Cardiac muscle cell (in vitro differentiated cells and primary cell): ENCODE results near the gene TNFAIP3. TPM values are rescaled to one million over a fixed set of nuclear protein-coding genes. Genes with fewer than 3 reads are reported as not detected.

ENCODE experiments used
- DNase-seq, 2 donors: peaks; one replicate each; pipeline versions ENCODE4 v3.0.0 to v3.0.0-alpha.2; 2010 to 2017; ENCODE audit warnings: low read depth in 1 of 2, low spot score in 1 of 2
- H3K27ac ChIP-seq: fragments of 200-600 bp; sonication (generic); 2 replicates; pipeline ENCODE4 v1.5.1; 2016
- H3K27me3 ChIP-seq: fragments of 200-600 bp; sonication (generic); 2 replicates; pipeline ENCODE4 v1.6.0; 2016; ENCODE audit warnings: control low read depth
- H3K36me3 ChIP-seq: fragments of 200-600 bp; sonication (generic); 2 replicates; pipeline ENCODE4 v1.5.1; 2016; ENCODE audit warnings: control low read depth
- H3K4me1 ChIP-seq: fragments of 200-600 bp; sonication (generic); 2 replicates; pipeline ENCODE4 v1.8.1; 2017; ENCODE audit warnings: low read depth, mild to moderate bottlenecking, mixed run types
- H3K4me3 ChIP-seq: fragments of 200-600 bp; sonication (generic); 2 replicates; pipeline ENCODE4 v1.5.1; 2016; ENCODE audit warnings: mild to moderate bottlenecking
- H3K9me3 ChIP-seq: fragments of 200-600 bp; sonication (generic); 2 replicates; pipeline ENCODE4 v1.5.1; 2017; ENCODE audit warnings: low read depth, mild to moderate bottlenecking, control low read depth
- polyA plus RNA-seq: library from polyadenylated mRNA; unstranded; fragments of >200 nt; fragmentation: Nextera tagmentation; extraction: Ambion mirVana; gene quantifications from 2 replicates; pipeline ENCODE4 v1.2.1, GENCODE V29; 2016
- total RNA-seq: library from RNA; depleted of rRNA; stranded (reverse); fragments of >200 nt; gene quantifications from 2 replicates; pipeline ENCODE4 v1.2.3, GENCODE V29; 2016
- TF ChIP-seq, protein P1 (sequence below): IDR thresholded peaks from 2 replicates; pipeline ENCODE4 v1.5.1; 2012; ENCODE audit warnings: low read depth, mild to moderate bottlenecking, low read length

The TNFAIP3 gene
- total and polyA plus RNA-seq, 2 experiments from 2014 or later, result 7.9 TPM

DNA sequence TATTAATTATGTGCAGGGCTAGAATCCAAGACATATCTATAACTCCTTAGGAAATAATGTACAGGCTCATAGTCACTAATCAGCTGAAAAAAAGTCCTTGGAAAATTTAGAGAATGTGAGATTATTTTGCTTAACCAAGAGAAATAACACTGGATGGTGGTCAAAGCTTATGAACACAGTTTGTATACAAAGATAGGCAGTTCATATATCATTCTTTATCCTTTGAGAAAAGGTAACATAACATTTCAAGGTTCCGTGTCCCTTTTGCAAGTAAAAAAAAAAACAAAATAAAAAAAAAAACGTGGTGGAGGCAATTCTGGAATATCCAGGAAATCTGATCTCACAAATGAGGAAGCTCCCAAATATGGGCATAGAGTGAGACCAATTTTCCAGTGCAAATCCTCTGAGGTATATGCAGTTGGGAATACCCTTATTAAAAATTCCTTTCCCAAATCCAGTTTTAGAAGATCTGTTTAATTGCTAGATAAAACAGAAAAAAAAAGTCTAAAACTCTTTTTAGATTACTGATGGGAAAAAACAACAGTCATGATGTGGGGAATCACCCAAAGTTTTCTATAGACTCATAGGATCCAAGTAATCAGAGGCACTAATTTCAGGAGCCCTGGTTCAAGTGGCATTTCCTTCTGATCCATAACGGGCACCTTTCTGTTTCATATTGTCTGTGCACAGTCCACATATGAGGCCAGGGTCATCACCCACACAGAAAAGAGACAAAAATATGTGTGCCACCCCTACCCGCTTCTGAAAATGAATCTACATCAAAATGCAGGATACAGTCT, 17.7 kb upstream of the TNFAIP3 start:
- Histone ChIP-seq H3K4me1 (no peaks in the 10 kb centered on the region), H3K36me3 (no peaks in the 10 kb centered on the region), H3K4me3 (no peak overlapping the region), H3K27ac (no peak overlapping the region), H3K27me3 (no peaks in the 10 kb centered on the region), H3K9me3 (no peaks in the 10 kb centered on the region)
- DNase-seq, result peak in 1 of 2 donors; percentile 49
- TF ChIP-seq, protein P1, sequence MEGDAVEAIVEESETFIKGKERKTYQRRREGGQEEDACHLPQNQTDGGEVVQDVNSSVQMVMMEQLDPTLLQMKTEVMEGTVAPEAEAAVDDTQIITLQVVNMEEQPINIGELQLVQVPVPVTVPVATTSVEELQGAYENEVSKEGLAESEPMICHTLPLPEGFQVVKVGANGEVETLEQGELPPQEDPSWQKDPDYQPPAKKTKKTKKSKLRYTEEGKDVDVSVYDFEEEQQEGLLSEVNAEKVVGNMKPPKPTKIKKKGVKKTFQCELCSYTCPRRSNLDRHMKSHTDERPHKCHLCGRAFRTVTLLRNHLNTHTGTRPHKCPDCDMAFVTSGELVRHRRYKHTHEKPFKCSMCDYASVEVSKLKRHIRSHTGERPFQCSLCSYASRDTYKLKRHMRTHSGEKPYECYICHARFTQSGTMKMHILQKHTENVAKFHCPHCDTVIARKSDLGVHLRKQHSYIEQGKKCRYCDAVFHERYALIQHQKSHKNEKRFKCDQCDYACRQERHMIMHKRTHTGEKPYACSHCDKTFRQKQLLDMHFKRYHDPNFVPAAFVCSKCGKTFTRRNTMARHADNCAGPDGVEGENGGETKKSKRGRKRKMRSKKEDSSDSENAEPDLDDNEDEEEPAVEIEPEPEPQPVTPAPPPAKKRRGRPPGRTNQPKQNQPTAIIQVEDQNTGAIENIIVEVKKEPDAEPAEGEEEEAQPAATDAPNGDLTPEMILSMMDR, result no peak

DNA sequence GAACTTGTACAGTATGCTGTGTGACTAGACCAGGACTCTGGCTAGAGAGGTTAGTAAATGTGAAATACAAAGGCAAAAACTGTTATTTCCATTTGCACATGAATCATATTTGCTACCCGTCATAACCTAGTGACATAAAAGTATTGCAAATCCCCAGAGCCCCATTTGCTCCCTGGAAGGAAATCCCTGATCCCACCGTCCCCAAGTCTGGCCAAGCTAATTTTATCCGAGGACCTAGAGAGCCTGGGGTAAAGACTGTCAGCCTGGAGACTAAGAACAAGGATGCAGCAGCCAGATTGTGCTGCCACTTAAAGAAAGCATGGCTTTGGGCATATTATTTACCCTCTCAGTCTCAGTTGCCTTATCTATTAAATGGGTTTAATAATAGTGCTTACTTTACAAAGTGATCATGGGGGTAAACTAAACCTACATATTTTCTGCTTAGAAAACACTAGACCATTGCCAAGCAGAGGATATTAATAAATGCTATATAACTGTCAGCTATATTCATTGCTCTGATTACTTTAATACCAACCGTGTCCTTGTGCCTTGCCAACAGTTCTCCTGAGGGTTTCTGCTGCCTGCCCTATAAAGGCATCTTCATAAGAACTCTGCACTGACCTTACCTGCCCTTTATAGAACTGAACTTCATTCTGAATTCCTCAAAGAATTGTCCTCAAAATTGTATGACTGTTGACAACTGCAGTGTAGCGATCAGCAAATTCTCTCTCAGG, 16.9 kb upstream of the TNFAIP3 start:
- TF ChIP-seq, protein P1, result no peak
- H3K4me3 ChIP-seq, result no peak overlapping the region
- no peak overlapping the region for H3K27ac ChIP-seq
- no peaks in the 10 kb centered on the region for H3K27me3 ChIP-seq
- no peaks in the 10 kb centered on the region for H3K4me1 ChIP-seq
- no peak for DNase-seq
- no peaks in the 10 kb centered on the region for H3K36me3 ChIP-seq
- H3K9me3 ChIP-seq, result no peaks in the 10 kb centered on the region

DNA sequence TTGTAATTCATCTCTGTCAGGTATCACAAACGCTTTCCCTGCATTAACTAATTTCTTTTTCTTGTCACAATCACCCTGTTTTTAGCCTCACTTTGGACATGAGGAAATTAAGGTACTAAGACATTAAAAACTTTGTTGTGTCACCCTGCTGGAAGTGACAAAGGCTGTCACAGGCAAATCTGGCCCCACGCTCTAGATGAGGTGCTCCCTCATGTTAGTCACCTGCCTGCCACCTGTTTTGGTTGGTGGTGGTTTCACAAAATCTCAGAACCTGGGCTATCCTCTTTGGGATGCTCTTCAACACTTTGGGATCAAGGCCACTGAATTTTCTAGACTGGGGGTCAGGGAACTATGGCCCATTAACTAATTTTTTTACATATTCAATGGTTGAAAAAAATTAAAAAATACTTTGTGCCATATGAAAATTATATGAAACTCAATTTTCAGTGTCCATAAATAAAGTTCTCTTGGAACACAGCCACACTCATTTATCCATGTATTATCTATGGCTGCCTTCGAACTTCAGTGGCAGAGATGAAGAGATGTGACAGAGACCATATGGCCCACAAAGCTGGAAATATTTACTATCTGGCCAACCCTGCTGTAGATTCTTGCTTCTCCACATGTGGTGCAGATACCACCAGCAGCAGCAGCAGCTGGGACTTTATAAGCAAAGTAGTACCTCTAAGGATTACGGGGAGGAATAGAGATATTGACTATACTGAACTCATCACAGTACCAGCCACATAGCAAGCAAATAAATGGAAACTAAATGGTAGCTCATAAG, 16.1 kb upstream of the TNFAIP3 start:
- TF ChIP-seq, protein P1, result no peak
- no peaks in the 10 kb centered on the region for H3K27me3 ChIP-seq
- H3K36me3 ChIP-seq, result no peaks in the 10 kb centered on the region
- no peaks in the 10 kb centered on the region for H3K4me1 ChIP-seq
- no peaks in the 10 kb centered on the region for H3K9me3 ChIP-seq
- no peak overlapping the region for H3K27ac ChIP-seq
- no peak overlapping the region for H3K4me3 ChIP-seq
- DNase-seq, result no peak

DNA sequence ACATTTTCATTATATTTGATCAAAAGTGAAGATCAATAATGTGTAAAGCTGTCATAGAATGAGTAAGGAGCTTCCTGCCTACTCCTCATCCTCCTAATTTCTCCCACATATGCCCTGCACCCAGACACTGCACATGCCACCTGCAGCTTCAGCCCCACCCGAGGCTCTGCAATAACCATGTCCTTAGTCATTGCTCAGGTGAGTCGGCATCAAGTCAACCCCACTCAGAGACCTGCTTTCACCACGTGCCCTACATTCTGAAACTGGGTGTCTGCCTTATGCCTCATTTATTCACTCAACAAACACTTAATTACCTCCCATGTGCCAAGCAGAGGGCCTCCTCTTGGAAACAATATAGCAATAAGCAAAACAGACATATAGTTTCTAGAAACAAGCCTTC, 15.4 kb upstream of the TNFAIP3 start:
- TF ChIP-seq, protein P1, result no peak
- Histone ChIP-seq H3K9me3 (no peaks in the 10 kb centered on the region), H3K36me3 (no peaks in the 10 kb centered on the region), H3K27ac (no peak overlapping the region), H3K4me1 (no peaks in the 10 kb centered on the region), H3K27me3 (no peaks in the 10 kb centered on the region), H3K4me3 (no peak overlapping the region)
- DNase-seq, result no peak

DNA sequence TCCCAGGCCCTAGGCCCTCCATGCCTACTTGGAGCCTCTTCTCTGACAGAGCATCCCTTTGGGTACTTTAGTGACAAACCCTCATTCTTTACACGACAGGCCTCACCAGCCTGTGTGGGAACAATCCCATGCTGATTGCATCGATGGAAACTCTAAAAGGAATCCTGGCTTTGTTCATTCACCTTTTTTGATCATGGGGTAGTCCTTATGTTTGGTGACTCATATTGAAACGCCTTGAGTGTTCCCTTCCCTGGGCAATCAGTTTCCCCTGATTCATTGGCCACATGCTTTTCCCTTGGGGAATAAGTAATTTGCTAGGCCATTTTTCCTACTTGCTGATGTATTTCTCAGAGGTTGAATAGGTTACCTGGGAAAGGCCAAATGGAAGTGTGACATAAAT, 14.7 kb upstream of the TNFAIP3 start:
- Histone ChIP-seq H3K27ac (no peak overlapping the region), H3K27me3 (no peaks in the 10 kb centered on the region), H3K9me3 (no peaks in the 10 kb centered on the region), H3K4me1 (no peaks in the 10 kb centered on the region), H3K4me3 (no peak overlapping the region), H3K36me3 (no peaks in the 10 kb centered on the region)
- DNase-seq, result no peak
- TF ChIP-seq, protein P1, result no peak
